Skeletal muscle satellite cell (primary cell): ENCODE measurements around the gene TACO1.

ENCODE experiments used
- H3K27me3 ChIP-seq: 2 replicates; pipeline ENCODE4 v1.7.0; 2013; ENCODE audit warnings: low read length; ENCODE audit not compliant: control insufficient read depth, insufficient read depth
- H3K36me3 ChIP-seq: 2 replicates; pipeline ENCODE4 v1.7.0; 2013; ENCODE audit warnings: mild to moderate bottlenecking, control low read depth, low read length; ENCODE audit not compliant: insufficient read depth
- H3K4me1 ChIP-seq: 2 replicates; pipeline ENCODE4 v1.7.0; 2013; ENCODE audit warnings: low read length; ENCODE audit not compliant: control insufficient read depth, insufficient read depth
- H3K4me2 ChIP-seq: 2 replicates; pipeline ENCODE4 v1.7.0; 2013; ENCODE audit warnings: mild to moderate bottlenecking, low read length
- H3K4me3 ChIP-seq: 2 replicates; pipeline ENCODE4 v1.7.0; 2013; ENCODE audit warnings: low read length
- H3K9ac ChIP-seq: 2 replicates; pipeline ENCODE4 v1.7.0; 2013; ENCODE audit warnings: mild to moderate bottlenecking, low read depth, low read length, moderate library complexity
- H3K9me3 ChIP-seq: replicated peaks from 2 replicates; pipeline ENCODE4 v1.7.0; 2013; ENCODE audit warnings: mild to moderate bottlenecking, control low read depth, low read length

TACO1 gene

DNA sequence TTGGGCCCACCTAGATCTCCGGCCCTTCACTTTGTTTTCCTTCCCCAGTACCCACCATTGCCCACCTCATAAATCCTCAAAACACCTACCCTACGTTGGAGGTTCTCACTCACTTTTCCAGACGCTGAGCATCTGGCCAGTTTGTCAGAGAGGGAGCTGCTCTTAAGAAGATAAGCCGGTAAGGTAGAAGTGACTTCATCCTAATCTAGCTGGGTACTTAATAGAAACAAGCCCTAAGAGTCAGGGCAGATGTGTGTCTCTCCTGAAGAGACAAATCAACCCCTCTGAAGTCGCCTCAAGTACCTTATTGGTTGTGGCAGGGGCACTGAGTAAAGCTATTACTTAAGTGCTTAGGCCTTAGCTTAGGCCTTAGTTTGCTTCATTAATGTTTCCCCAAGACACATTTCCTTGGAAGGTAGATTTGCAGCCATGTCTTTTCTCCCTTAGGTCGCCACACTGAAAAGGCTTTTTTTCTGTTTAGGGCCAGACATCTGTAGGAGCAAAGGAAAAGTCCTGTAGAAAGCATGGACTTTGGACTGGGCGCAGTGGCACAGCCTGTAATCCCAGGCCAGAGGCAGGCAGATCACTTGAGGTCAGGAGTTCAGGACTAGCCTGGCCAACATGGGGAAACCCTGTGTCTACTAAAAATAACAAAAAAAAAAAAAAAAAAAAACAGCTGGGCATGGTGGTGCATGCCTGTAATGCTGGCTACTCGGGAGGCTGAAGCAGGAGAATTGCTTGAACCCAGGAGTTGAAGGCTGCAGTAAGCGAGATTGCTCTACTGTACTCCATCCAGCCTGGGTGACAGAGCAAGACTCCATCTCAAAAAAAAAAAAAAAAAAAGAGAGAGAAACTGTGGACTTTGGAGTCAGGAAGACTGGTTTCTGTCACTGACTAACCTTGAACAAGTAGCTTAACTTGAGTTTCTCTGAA is 1.0 kb downstream of the TACO1 start:
- no peaks in the 10 kb centered on the region for H3K27me3 ChIP-seq
- peaks cover 20% of the 10 kb centered on the region for H3K36me3 ChIP-seq
- peaks cover 12% of the 10 kb centered on the region for H3K4me1 ChIP-seq
- peak overlapping the region; percentile 89 for H3K4me2 ChIP-seq
- H3K9me3 ChIP-seq = no peaks in the 10 kb centered on the region
- H3K9ac ChIP-seq = peak overlapping the region; percentile 92
- peak overlapping the region; percentile 80 for H3K4me3 ChIP-seq

DNA sequence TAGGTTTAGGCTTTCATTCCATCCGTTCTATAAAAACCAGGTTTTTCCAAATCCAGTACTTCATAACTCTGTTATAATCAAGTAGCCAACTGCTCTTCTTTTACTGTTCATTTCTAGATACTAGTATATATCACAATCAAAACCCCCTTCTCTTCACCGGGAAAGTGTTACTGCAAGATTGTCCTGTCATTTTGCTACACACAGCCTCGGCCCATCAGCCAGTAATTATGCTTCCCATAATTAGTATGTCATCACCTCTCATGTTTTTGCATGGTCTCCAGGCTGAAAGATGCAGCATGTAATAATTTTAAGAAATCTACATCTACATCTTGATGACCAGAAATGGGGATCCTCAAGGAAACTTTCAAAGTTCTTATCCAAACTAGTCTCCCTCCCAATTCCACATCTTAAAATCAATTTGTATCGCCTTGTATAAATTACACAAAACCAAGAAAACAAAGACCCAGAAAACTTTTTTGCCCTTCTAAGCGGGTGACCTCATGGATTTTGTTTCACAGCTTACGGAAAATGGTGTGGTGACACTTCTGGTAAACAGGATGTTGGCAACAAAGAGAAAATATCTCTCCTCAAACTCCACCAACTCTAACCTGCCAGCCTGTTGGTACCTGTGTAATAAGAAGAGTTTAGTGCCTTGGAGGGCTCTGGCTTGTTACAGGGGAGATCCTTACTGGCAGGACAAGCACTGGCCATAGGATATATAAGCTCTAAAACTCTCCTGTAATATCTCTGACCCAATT is 9.3 kb downstream of the TACO1 start:
- H3K9me3 ChIP-seq = no peaks in the 10 kb centered on the region
- no peak overlapping the region for H3K9ac ChIP-seq
- peaks cover 33% of the 10 kb centered on the region for H3K36me3 ChIP-seq

DNA sequence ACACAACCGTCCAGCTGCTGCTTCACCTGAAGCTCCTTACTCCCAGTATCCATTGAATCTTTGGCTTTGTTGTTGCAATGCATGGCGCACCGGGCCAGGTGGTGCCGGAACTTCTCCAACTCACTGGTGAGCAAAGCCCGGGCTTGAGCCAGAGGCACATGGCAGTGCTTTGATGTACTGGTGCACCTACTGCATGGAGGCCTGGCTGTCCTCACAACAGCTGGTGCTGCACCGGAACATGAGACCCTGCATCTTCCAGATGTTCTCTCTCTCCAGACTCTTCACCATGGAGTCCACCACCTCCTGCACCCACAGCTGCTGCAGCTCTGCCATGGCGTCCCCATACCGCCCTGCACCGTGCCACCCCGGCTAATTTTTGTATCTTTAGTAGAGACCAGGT is 10.2 kb downstream of the TACO1 start:
- no peaks in the 10 kb centered on the region for H3K27me3 ChIP-seq
- H3K9ac ChIP-seq = no peak overlapping the region

More for the DNA sequence above, 9.3 kb downstream of the TACO1 start:
- no peak overlapping the region for H3K4me2 ChIP-seq
- no peaks in the 10 kb centered on the region for H3K27me3 ChIP-seq
- H3K4me1 ChIP-seq = no peaks in the 10 kb centered on the region
- no peak overlapping the region for H3K4me3 ChIP-seq

DNA sequence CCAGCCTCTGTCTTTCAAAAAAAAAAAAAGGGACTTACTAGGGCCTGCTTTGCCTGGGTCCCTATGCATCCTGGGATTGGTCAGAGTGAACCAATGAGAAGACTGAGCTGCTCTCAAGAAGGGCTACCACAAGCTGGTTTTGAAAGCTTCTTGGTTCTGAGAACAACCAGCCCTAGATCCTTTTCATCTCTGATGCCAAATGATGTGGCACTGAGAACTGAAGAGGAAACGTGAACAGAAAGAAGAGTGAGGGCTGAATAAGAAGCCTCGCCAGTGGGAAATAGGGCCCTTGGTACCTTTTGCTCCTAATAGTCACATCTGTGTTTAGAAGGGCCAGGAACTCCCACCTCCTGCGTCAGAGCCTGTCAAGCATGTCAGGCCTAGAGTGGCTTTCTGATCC is 10.7 kb downstream of the TACO1 start:
- Histone ChIP-seq H3K4me1 (no peaks in the 10 kb centered on the region), H3K9me3 (no peaks in the 10 kb centered on the region), H3K36me3 (peaks cover 22% of the 10 kb centered on the region), H3K9ac (no peak overlapping the region), H3K4me2 (no peak overlapping the region), H3K4me3 (no peak overlapping the region), H3K27me3 (no peaks in the 10 kb centered on the region)

More for the DNA sequence above, 10.2 kb downstream of the TACO1 start:
- no peaks in the 10 kb centered on the region for H3K4me1 ChIP-seq
- H3K4me2 ChIP-seq = no peak overlapping the region
- peaks cover 26% of the 10 kb centered on the region for H3K36me3 ChIP-seq
- H3K4me3 ChIP-seq = no peak overlapping the region
- H3K9me3 ChIP-seq = no peaks in the 10 kb centered on the region

DNA sequence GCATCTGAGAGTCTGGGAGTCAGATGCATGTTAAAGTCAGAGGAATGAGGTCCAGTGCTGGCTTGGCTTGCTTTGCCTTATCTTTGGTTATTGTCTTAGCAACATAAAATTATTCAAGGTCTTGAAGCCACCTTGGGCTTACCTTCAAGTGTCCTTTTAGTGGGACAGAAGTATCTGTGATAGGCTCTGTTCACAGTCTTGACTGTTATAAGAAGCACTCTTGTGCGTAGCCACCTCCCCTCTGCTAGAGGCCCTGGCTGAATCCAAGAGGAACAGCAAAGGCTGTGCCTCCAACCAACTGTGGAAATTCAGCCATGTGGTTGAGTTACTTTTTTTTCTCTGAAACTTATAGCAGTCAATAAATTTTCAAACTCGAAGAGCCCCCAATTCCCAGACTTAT is 13.0 kb downstream of the TACO1 start:
- Histone ChIP-seq H3K9ac (no peak overlapping the region), H3K4me1 (no peaks in the 10 kb centered on the region), H3K4me2 (no peak overlapping the region), H3K27me3 (no peaks in the 10 kb centered on the region), H3K4me3 (no peak overlapping the region), H3K9me3 (no peaks in the 10 kb centered on the region), H3K36me3 (peaks cover under 1% of the 10 kb centered on the region)

DNA sequence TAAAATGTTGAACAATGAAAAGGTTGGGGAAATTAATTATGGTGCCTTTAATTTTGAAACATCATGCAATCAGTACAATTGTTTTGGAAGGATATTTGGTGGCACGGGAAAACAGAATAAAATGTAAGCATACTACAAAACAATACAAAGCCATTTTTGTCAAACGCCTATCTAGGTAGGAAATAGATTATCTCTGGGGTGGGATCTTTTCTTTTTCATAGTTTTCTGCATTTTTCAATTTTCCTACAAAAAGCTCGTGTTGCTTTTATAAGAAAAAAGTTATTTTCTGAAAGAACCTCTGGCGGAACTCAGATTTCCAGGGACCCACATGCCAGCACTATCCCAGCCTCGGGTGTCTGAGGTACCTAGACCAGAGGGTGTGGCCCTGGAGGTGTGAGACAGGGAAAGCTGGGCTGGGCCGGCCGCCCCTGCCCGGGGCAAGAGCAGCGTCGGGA is 20.6 kb downstream of the TACO1 start:
- H3K4me2 ChIP-seq = peak overlapping the region; percentile 92
- peaks cover 13% of the 10 kb centered on the region for H3K4me1 ChIP-seq
- H3K4me3 ChIP-seq = peak overlapping the region; percentile 81
- no peaks in the 10 kb centered on the region for H3K36me3 ChIP-seq
- no peaks in the 10 kb centered on the region for H3K9me3 ChIP-seq
- H3K27me3 ChIP-seq = no peaks in the 10 kb centered on the region
- peak overlapping the region; percentile 84 for H3K9ac ChIP-seq

DNA sequence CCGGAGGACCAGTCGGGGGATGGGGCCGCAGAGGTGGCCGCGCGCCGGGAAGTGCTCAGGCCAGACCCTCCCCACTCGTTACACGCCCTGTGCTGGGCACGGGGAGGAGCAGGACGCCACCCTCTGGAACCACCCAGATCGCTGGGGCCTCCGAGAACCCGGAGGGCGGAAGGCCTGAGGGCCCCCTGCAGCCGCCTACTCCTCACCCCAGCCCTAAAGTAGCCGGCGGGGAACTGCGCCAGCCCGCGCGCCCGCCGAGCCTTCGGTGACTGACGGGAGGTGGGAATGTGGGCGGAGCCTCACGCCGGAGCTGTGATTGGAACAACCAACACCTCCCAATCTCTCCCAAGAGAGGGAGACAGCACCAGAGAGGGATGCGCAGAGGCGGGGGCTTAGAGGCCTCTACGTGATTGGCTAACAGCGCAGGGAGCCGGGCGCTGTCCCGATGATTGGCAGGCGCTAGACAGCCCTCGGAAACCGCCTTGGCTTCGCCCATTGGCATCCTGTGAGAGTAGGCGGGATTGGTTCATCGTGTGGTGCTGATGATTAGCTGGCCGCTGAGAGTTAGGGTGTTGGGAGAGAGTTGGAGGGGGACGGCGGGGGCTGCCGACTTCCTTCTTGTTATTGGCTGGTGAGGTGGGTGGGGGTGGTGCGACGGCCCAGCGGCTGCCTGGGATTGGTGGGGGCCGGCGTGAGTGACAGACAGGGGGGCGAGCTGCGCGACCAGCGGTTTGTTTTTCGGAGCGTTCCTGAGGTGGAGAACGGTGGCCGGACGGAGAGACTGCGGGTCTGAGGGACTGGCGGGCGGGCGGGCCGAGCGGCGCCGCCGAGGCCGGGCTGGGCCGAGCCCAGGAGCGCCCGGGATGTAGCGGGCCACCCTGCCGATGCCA is 21.2 kb downstream of the TACO1 start, which contains the start of gene MAP3K3:
MAP3K3 (plus strand) TSS at position 734 of the 890 bp plus-strand sequence. CDS start 343 bp downstream, outside the sequence.
- Histone ChIP-seq H3K36me3 (no peaks in the 10 kb centered on the region), H3K4me1 (peaks cover 19% of the 10 kb centered on the region), H3K9ac (peak within 1 kb of the TSS; percentile 87), H3K27me3 (no peaks in the 10 kb centered on the region), H3K4me2 (peak within 1 kb of the TSS; percentile 92), H3K4me3 (peak within 1 kb of the TSS; percentile 95), H3K9me3 (no peaks in the 10 kb centered on the region)

DNA sequence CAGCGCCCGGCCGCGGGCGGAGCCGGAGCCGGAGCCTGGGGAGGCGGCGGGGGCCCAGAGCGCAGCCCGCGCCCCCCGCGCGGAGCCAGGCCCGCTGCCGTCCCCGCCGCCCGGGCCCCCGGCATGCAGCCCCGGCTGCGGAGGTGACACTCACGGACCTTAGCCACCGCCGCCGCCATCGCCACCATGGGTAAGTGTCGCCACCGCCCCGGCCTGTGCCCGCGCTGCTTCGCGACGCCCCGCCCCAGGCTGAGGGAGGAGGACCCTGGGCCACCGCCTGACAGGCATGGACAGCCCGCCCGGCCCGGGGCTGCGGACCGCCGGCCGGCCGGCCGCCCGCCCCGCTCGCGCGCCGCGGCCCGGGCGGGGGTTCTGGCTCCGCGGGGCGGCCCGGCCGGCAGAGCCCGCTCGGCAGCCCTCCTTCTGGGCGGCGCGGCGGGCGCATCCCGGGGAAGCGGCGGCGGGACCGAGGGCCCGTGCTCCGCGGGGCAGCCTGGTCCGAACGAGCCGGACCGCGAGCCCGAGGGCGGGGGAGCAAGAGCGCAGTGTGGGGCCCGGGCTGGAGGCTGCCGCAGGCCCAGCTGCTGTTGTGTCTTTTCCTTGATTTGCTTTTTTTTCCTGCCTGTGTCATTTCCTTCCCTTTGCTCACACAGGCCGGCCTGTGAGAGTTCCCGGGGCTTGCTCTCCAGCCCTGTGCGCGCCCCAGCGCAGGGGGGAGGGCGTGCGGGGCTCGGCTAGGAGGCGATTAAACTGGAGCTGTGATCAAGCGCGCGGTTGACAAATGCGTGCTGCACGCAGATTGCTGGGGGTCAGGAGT is 22.1 kb downstream of the TACO1 start:
- H3K9me3 ChIP-seq = no peaks in the 10 kb centered on the region
- peak overlapping the region; percentile 87 for H3K9ac ChIP-seq
- no peaks in the 10 kb centered on the region for H3K27me3 ChIP-seq
- no peaks in the 10 kb centered on the region for H3K36me3 ChIP-seq
- H3K4me2 ChIP-seq = peak overlapping the region; percentile 92
- H3K4me3 ChIP-seq = peak overlapping the region; percentile 95
- peaks cover 22% of the 10 kb centered on the region for H3K4me1 ChIP-seq

DNA sequence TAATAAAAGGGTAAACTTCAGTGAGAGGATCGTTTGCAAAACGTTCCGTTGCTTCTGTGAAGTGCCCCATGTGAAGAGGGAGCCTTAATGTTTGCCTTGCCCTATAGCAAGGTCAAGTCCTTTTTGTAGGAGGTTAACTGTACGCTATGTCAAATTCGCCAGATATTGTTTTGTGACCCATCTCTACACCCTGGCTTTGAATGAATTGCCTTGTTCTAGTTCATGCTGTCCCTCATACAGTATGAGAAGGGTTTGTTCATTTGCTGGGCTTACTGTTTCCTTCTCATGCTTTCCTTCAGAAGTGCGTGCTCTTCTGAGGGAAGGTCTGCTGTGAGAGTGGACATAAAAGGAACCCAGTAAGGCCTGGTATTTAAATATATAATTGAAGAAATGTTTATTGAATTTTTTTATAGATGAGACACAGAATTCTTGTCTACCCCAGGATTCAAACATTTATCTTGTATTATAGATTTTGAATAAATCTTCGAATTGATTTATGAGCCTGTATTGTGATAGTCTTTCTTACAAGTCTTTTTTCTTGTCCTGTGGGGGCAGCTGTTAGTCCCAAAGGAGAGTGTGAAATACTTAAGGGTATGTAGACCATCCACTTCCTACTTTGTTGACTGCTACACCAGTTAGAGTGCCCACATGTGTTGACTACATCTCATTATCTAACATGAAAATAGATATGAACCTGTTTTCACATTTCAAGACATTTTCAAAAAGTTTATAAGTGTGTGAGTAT is 23.3 kb downstream of the TACO1 start:
- Histone ChIP-seq H3K9me3 (no peaks in the 10 kb centered on the region), H3K4me1 (peaks cover 22% of the 10 kb centered on the region), H3K4me2 (peak overlapping the region; percentile 92), H3K4me3 (peak overlapping the region; percentile 95), H3K27me3 (no peaks in the 10 kb centered on the region), H3K36me3 (no peaks in the 10 kb centered on the region), H3K9ac (peak overlapping the region; percentile 87)

DNA sequence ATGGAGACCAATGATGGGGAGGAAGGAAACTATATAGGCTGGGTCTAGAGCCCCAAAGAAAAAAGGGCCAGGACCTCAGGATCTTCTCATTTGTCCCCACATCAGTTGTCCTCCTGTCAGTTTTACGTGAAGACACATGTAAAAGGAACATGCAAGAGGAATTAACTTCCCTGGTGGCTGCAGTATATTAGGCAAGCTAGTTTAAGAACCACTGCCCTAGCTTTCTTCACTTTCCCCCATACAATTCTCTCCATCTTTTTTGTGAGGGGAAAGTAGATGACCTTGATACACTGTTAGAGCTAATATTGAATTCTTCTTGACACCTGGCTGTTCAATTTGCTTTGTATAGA is 23.8 kb downstream of the TACO1 start:
- H3K4me3 ChIP-seq = no peak overlapping the region
- H3K9me3 ChIP-seq = no peaks in the 10 kb centered on the region
- no peak overlapping the region for H3K9ac ChIP-seq
- peak overlapping the region; percentile 92 for H3K4me2 ChIP-seq
- H3K4me1 ChIP-seq = peaks cover 22% of the 10 kb centered on the region
- H3K27me3 ChIP-seq = no peaks in the 10 kb centered on the region
- no peaks in the 10 kb centered on the region for H3K36me3 ChIP-seq
